Cardiac muscle cell (in vitro differentiated cells and primary cell): ENCODE data around the gene DUOX2. TPM values are rescaled to one million over a fixed set of nuclear protein-coding genes. Genes with fewer than 3 reads are reported as not detected.
"Not testable (repeated sequence)": the region's sequence is repeated elsewhere in the genome, so short reads cannot be mapped to it uniquely, and the experiment has no call there.

Experiments
- DNase-seq, 2 donors: peaks; one replicate each; pipeline versions ENCODE4 v3.0.0 to v3.0.0-alpha.2; 2010 to 2017; ENCODE audit warnings: low read depth in 1 of 2, low spot score in 1 of 2
- H3K27ac ChIP-seq: fragments of 200-600 bp; sonication (generic); 2 replicates; pipeline ENCODE4 v1.5.1; 2016
- H3K27me3 ChIP-seq: fragments of 200-600 bp; sonication (generic); 2 replicates; pipeline ENCODE4 v1.6.0; 2016; ENCODE audit warnings: control low read depth
- H3K36me3 ChIP-seq: fragments of 200-600 bp; sonication (generic); 2 replicates; pipeline ENCODE4 v1.5.1; 2016; ENCODE audit warnings: control low read depth
- H3K4me1 ChIP-seq: fragments of 200-600 bp; sonication (generic); 2 replicates; pipeline ENCODE4 v1.8.1; 2017; ENCODE audit warnings: low read depth, mild to moderate bottlenecking, mixed run types
- H3K4me3 ChIP-seq: fragments of 200-600 bp; sonication (generic); 2 replicates; pipeline ENCODE4 v1.5.1; 2016; ENCODE audit warnings: mild to moderate bottlenecking
- H3K9me3 ChIP-seq: fragments of 200-600 bp; sonication (generic); 2 replicates; pipeline ENCODE4 v1.5.1; 2017; ENCODE audit warnings: low read depth, mild to moderate bottlenecking, control low read depth
- polyA plus RNA-seq: library from polyadenylated mRNA; unstranded; fragments of >200 nt; fragmentation: Nextera tagmentation; extraction: Ambion mirVana; gene quantifications from 2 replicates; pipeline ENCODE4 v1.2.1, GENCODE V29; 2016
- total RNA-seq: library from RNA; depleted of rRNA; stranded (reverse); fragments of >200 nt; gene quantifications from 2 replicates; pipeline ENCODE4 v1.2.3, GENCODE V29; 2016
- TF ChIP-seq, protein P1 (sequence below): IDR thresholded peaks from 2 replicates; pipeline ENCODE4 v1.5.1; 2012; ENCODE audit warnings: low read depth, mild to moderate bottlenecking, low read length

Gene DUOX2
- total and polyA plus RNA-seq, 2 experiments from 2014 or later, result 0.18 to 0.54 TPM

- Histone ChIP-seq H3K4me1 (peaks cover 13% of the 10 kb centered on the region), H3K27ac (no peak overlapping the region), H3K27me3 (peaks cover 22% of the 10 kb centered on the region), H3K36me3 (no peaks in the 10 kb centered on the region), H3K4me3 (no peak overlapping the region), H3K9me3 (no peaks in the 10 kb centered on the region)
- TF ChIP-seq, protein P1, sequence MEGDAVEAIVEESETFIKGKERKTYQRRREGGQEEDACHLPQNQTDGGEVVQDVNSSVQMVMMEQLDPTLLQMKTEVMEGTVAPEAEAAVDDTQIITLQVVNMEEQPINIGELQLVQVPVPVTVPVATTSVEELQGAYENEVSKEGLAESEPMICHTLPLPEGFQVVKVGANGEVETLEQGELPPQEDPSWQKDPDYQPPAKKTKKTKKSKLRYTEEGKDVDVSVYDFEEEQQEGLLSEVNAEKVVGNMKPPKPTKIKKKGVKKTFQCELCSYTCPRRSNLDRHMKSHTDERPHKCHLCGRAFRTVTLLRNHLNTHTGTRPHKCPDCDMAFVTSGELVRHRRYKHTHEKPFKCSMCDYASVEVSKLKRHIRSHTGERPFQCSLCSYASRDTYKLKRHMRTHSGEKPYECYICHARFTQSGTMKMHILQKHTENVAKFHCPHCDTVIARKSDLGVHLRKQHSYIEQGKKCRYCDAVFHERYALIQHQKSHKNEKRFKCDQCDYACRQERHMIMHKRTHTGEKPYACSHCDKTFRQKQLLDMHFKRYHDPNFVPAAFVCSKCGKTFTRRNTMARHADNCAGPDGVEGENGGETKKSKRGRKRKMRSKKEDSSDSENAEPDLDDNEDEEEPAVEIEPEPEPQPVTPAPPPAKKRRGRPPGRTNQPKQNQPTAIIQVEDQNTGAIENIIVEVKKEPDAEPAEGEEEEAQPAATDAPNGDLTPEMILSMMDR, result no peak
- peak; percentile 23 for DNase-seq
Observed at GRCh38 chr15:45088801-45089711, 24.9 kb downstream of the DUOX2 start.

DNA sequence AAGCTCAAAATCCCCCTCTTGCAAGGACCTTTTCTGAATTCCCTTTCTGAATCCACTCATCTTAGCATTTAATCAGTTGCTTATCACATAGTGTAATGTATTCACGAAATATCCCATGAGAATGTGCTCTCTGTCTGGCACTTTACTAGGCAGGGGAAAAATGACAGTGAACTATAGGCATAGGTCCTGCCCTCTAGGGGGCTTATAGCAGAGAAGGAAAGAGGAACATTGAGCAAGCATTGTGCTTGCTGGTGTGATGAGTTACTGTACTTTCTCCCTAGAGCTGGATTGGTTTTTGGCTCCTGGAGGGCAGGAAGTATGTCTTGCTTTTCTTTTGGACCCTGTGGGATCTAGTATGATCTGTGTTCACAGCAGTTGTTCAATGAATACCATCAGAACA lies 26.5 kb downstream of the DUOX2 start:
- H3K4me1 ChIP-seq, result peaks cover 13% of the 10 kb centered on the region
- H3K27me3 ChIP-seq, result peaks cover 10% of the 10 kb centered on the region
- H3K36me3 ChIP-seq, result no peaks in the 10 kb centered on the region
- DNase-seq, result no peak
- no peaks in the 10 kb centered on the region for H3K9me3 ChIP-seq
- no peak overlapping the region for H3K4me3 ChIP-seq
- H3K27ac ChIP-seq, result no peak overlapping the region
- TF ChIP-seq, protein P1, result no peak

GRCh38 chr15:45084163-45084562 lies 29.8 kb downstream of the DUOX2 start:
- Histone ChIP-seq H3K27me3 (no peaks in the 10 kb centered on the region), H3K27ac (no peak overlapping the region), H3K9me3 (no peaks in the 10 kb centered on the region), H3K4me1 (peaks cover 16% of the 10 kb centered on the region), H3K36me3 (no peaks in the 10 kb centered on the region), H3K4me3 (no peak overlapping the region)
- TF ChIP-seq, protein P1, result no peak
- no peak for DNase-seq

- DNase-seq, result no peak
- Histone ChIP-seq H3K36me3 (no peaks in the 10 kb centered on the region), H3K9me3 (no peaks in the 10 kb centered on the region), H3K27me3 (no peaks in the 10 kb centered on the region), H3K4me3 (no peak overlapping the region), H3K27ac (no peak overlapping the region), H3K4me1 (peaks cover 7% of the 10 kb centered on the region)
- TF ChIP-seq, protein P1, result no peak
Observed at GRCh38 chr15:45083223-45083622, 30.7 kb downstream of the DUOX2 start.

- not testable (repeated sequence) for H3K4me3 ChIP-seq, H3K27me3 ChIP-seq, H3K27ac ChIP-seq, H3K36me3 ChIP-seq, H3K9me3 ChIP-seq, H3K4me1 ChIP-seq
- peak in 1 of 2 donors; percentile 20 for DNase-seq
Observed at GRCh38 chr15:45082412-45082811, 31.6 kb downstream of the DUOX2 start.

DNA sequence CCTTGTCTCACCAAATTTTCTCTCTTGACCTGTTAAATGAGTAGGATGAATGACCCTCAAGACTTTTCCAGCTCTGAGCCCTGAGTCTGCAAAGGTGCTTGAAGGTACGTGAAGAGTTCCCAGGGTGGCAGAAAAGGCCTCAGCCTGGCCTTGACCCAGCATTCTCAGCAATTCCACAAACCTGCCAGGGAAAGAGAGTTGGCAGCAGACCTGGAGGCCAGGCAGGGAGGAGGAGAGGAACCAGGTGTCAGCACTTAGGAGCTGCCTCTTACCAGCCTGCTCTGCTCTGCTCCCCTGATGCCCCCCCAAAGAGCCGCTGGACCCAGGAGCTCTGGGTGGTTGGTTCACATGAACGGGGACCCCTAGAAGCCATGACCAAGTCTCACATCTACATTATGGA lies 33.4 kb downstream of the DUOX2 start:
- not testable (repeated sequence) for H3K27ac ChIP-seq, H3K9me3 ChIP-seq, H3K4me1 ChIP-seq, H3K4me3 ChIP-seq, DNase-seq, H3K27me3 ChIP-seq, H3K36me3 ChIP-seq

- not testable (repeated sequence) for H3K27ac ChIP-seq, H3K27me3 ChIP-seq, DNase-seq, H3K9me3 ChIP-seq, H3K36me3 ChIP-seq, H3K4me3 ChIP-seq, H3K4me1 ChIP-seq
Observed at GRCh38 chr15:45079628-45080246, 34.2 kb downstream of the DUOX2 start.

DNA sequence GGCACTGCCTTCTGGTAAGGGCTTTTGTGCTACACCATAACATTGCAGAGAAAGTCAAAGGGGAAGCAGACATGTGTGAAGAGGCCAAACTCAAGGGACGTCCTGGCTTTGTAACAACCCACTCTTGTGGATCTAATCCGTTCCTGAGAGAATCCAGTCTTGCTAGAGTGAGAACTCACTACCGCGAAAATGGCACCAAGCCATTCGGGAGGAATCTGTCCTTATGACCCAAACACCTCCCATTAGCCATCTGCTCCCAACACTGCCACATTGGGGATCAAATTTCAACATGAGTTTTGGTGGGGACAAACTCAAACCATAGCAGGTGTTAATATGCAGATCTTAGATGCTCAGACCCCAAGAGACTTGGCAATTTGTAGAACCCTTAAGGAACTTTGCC lies 34.8 kb downstream of the DUOX2 start:
- H3K4me1 ChIP-seq, H3K9me3 ChIP-seq, H3K36me3 ChIP-seq, H3K4me3 ChIP-seq, H3K27me3 ChIP-seq, DNase-seq, H3K27ac ChIP-seq: not testable (repeated sequence)

DNA sequence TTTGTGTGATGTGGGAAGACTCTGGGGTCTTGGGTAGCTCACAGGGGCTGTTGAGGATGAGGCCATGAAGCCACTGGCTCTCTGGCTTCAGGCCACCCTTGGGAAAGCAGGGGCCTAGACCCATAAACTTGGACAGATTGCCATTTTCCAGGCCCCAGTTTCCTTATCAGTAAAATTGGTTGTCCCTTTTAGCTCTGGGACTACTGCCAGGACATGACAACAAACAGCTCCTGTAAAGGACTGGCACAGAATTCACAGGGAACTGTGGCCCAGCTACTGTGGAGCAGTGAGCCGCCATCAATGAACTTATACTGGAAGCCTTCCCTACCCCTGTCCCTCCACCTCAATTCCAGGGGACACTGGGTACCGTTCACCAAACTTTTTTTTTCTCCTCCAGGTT lies 36.6 kb downstream of the DUOX2 start:
- DNase-seq, H3K9me3 ChIP-seq, H3K4me3 ChIP-seq, H3K4me1 ChIP-seq, H3K27ac ChIP-seq, H3K36me3 ChIP-seq, H3K27me3 ChIP-seq: not testable (repeated sequence)
